Measurements from ENCODE around the gene PARD6A. TPM values are rescaled to one million over a fixed set of nuclear protein-coding genes. Genes with fewer than 3 reads are reported as not detected.

Gene PARD6A
- total and polyA plus RNA-seq, 2 of the 4 experiments (the other 2 are of a cell fraction): 0.36 to 0.55 TPM

DNA sequence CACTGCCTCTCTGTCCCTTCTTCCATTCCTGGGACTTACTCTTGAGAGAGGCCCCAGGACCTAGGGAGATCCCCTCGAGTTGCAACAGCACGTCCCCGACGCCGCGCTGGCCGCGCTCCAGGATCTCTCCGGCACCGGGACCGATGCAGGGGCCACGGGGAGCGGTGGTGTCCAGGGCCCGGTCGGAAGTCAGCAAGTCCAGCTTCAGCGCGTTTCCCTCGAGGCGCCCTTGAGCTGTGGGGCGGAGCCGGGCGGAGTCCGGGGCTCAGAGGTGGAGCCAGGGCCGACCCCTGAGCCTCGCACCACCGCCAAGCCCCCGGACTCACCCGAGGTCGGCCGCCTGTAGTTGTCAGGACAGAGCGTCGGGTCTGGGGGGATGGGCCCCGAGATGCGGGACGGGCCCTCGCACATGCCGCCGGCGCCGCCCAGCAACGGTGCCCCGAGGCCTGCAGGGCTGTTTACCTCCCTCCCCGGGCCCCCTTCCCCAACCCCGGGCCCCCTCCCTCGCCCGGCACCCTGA lies 5.3 kb downstream of the PARD6A start:
- dilution Hi-C loops (cut with HindIII; ENCODE audit: low sequenced_read_pairs, unreplicated experiment) (no loop called here), in situ Hi-C loops (cut with MboI; ENCODE audit: low sequenced_read_pairs) (loop anchor here (10.0 kb wide), 1 partner anchor 141 kb away; the partner anchor contains the start of gene RIPOR1), intact Hi-C loops (cut with micrococcal nuclease) (no loop called here)
- 0 out of 2 replicates have a peak, but pooled peaks cover 2% of the 10 kb centered on the region for H4K20me1 ChIP-seq (ENCODE audit: insufficient read depth, low read length)
- H4K8ac ChIP-seq (ENCODE audit: low read depth in 2 of 2, low read length in 2 of 2): peak overlapping the region in 1 of 2 experiments; percentile 48; a peak in 1 of 4 replicates
- peaks cover 12% of the 10 kb centered on the region for H3K4me1 ChIP-seq (ENCODE audit: control insufficient read depth, insufficient read depth, low read length)
- no peak overlapping the region for H2BK15ac ChIP-seq (ENCODE audit: low read depth, low read length)
- peak overlapping the region; percentile 54 for H3K4me2 ChIP-seq (ENCODE audit: low read depth, low read length)
- peak overlapping the region; percentile 95 for H3K4me3 ChIP-seq (ENCODE audit: insufficient read depth, low read depth, low read length)
- no peaks in the 10 kb centered on the region for H3K27me3 ChIP-seq (ENCODE audit: control insufficient read depth, insufficient read depth, low read length)
- H2BK5ac ChIP-seq (ENCODE audit: low read depth, low read length, poor library complexity, severe bottlenecking): no peak overlapping the region
- no peak overlapping the region for H3K23ac ChIP-seq (ENCODE audit: low read depth, low read length)
- no peak overlapping the region for H3K14ac ChIP-seq (replicated peaks; ENCODE audit: low read depth, low read length)
- POLR2A ChIA-PET (ENCODE audit: unreplicated experiment): no interaction called here
- peaks cover 2% of the 10 kb centered on the region; the same call in 1 of the 2 replicates for H3K36me3 ChIP-seq (ENCODE audit: control insufficient read depth, insufficient read depth, low read length)
- TF ChIP-seq, protein P1, sequence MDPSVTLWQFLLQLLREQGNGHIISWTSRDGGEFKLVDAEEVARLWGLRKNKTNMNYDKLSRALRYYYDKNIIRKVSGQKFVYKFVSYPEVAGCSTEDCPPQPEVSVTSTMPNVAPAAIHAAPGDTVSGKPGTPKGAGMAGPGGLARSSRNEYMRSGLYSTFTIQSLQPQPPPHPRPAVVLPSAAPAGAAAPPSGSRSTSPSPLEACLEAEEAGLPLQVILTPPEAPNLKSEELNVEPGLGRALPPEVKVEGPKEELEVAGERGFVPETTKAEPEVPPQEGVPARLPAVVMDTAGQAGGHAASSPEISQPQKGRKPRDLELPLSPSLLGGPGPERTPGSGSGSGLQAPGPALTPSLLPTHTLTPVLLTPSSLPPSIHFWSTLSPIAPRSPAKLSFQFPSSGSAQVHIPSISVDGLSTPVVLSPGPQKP (IDR thresholded peaks at IDR 0.05; ENCODE audit: borderline replicate concordance, low read depth, low read length): no peak
- no peak for TF ChIP-seq CHD1 (IDR thresholded peaks at IDR 0.05; ENCODE audit: low read depth, low read length)
- no peak for TF ChIP-seq MXI1 (IDR thresholded peaks at IDR 0.05; ENCODE audit: borderline replicate concordance, low read depth, low read length)
- no peak for TF ChIP-seq BHLHE40 (IDR thresholded peaks at IDR 0.05; ENCODE audit: low read depth, low read length)
- TF ChIP-seq RCOR1 (IDR thresholded peaks at IDR 0.05; ENCODE audit: insufficient replicate concordance, low read length): no peak
- TF ChIP-seq MAFK (IDR thresholded peaks at IDR 0.05; ENCODE audit: low read depth, low read length): no peak
- TF ChIP-seq SMC3 (IDR thresholded peaks at IDR 0.05; ENCODE audit: low read depth, low read length): no peak
- no peak for TF ChIP-seq FOS (IDR thresholded peaks at IDR 0.05; ENCODE audit: low read depth, low read length)
- TF ChIP-seq, protein P2, sequence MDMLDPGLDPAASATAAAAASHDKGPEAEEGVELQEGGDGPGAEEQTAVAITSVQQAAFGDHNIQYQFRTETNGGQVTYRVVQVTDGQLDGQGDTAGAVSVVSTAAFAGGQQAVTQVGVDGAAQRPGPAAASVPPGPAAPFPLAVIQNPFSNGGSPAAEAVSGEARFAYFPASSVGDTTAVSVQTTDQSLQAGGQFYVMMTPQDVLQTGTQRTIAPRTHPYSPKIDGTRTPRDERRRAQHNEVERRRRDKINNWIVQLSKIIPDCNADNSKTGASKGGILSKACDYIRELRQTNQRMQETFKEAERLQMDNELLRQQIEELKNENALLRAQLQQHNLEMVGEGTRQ (IDR thresholded peaks at IDR 0.05; ENCODE audit: low read depth, low read length): no peak
- no peak for TF ChIP-seq RFX5 (IDR thresholded peaks at IDR 0.05; ENCODE audit: low read depth, low read length)
- no peak for TF ChIP-seq RAD21 (IDR thresholded peaks at IDR 0.05; ENCODE audit: low read length)
- peak overlapping the region; percentile 83 for H2AK9ac ChIP-seq (replicated peaks; ENCODE audit: low read depth, low read length, poor library complexity)
- no peaks in the 10 kb centered on the region for H3K9me3 ChIP-seq (ENCODE audit: control insufficient read depth, insufficient read depth, low read length)
- 6% methylated on average over 32 of the region's 46 CpGs; no CpG with 5 or more reads in 1 of the 2 experiments for WGBS, 2 experiments (ENCODE audit: extremely low coverage in 2 of 2, insufficient read length in 1 of 2)
- no peak overlapping the region for H3K18ac ChIP-seq (ENCODE audit: low read depth, low read length)
- peak overlapping the region; percentile 42; the same call in 1 of the 2 replicates for H3K27ac ChIP-seq (ENCODE audit: insufficient read depth, low read length)
- no peak overlapping the region for H3K56ac ChIP-seq (ENCODE audit: extremely low read depth, insufficient read depth, low read length)
- peak overlapping the region; percentile 5; the same call in 1 of the 2 replicates for H3K9ac ChIP-seq (ENCODE audit: low read depth, low read length)
- H4K5ac ChIP-seq (ENCODE audit: low read depth, low read length): no peak overlapping the region
- DNase-seq (no peak), ATAC-seq (ENCODE audit: low read depth) (peak; percentile 12)
- no peak overlapping the region for H2BK120ac ChIP-seq (ENCODE audit: low read depth, low read length)
- H3K4ac ChIP-seq (ENCODE audit: low read depth, low read length): no peak overlapping the region
- H2AFZ ChIP-seq (replicated peaks; ENCODE audit: low read length, poor library complexity): peak overlapping the region; percentile 96
- no peak overlapping the region for H4K91ac ChIP-seq (ENCODE audit: insufficient read depth, low read depth, low read length)
- H3K79me1 ChIP-seq (ENCODE audit: low read depth in 1 of 2, low read length in 2 of 2): peaks cover 4 to 12% of the 10 kb centered on the region in 2 experiments; a peak in 3 of 4 replicates
- H3K9me1 ChIP-seq (ENCODE audit: insufficient read depth, low read length): no peaks in the 10 kb centered on the region
- CTCF ChIA-PET: interaction anchor here (1.5 kb wide), 1 partner anchor 145 kb away, joined by 9 read pairs; no protein-coding TSS in a partner anchor
- H2BK20ac ChIP-seq (ENCODE audit: low read depth, low read length): no peak overlapping the region
- no peak overlapping the region for H2AK5ac ChIP-seq (ENCODE audit: low read depth, low read length)
- BruUV-seq (replicated peaks): no TSS peak

All from IMR-90 (cell line).